Epithelial cell of esophagus (primary cell): ENCODE data around the gene KSR2.
"Not testable (repeated sequence)": the region's sequence is repeated elsewhere in the genome, so short reads cannot be mapped to it uniquely, and the experiment has no call there.

Source experiments
- DNase-seq: peaks from one replicate; pipeline ENCODE4 v3.0.0; 2010; ENCODE audit warnings: low read depth
- H3K4me3 ChIP-seq: 2 replicates; pipeline ENCODE4 v1.5.1; 2011; ENCODE audit warnings: mild to moderate bottlenecking, low read length, control low read depth
- CTCF ChIP-seq: IDR thresholded peaks from 2 replicates; pipeline ENCODE4 v1.5.1; 2011; ENCODE audit warnings: low read depth, mild to moderate bottlenecking, low read length, control low read depth, inconsistent platforms; ENCODE audit not compliant: insufficient read depth; ENCODE audit errors: missing control alignments

Gene KSR2

GRCh38 chr12:117861691-117862090 is 107.1 kb downstream of the KSR2 start:
- no peak overlapping the region for H3K4me3 ChIP-seq
- TF ChIP-seq CTCF = no peak
- no peak for DNase-seq

GRCh38 chr12:117860787-117861290 is 108.0 kb downstream of the KSR2 start:
- not testable (repeated sequence) for H3K4me3 ChIP-seq, DNase-seq

- no peak for TF ChIP-seq CTCF
- H3K4me3 ChIP-seq = no peak overlapping the region
- no peak for DNase-seq
These were observed 108.7 kb downstream of the KSR2 start for GRCh38 chr12:117860111-117860510.

- peak; percentile 43 for TF ChIP-seq CTCF
- peak; percentile 35 for DNase-seq
These were observed 110.9 kb downstream of the KSR2 start for GRCh38 chr12:117857632-117858612.

GRCh38 chr12:117857139-117857538 is 111.7 kb downstream of the KSR2 start:
- not testable (repeated sequence) for H3K4me3 ChIP-seq
- DNase-seq = peak; percentile 59

More at GRCh38 chr12:117857632-117858612, 110.9 kb downstream of the KSR2 start:
- no peak overlapping the region for H3K4me3 ChIP-seq

- DNase-seq = no peak
- H3K4me3 ChIP-seq = no peak overlapping the region
- no peak for TF ChIP-seq CTCF
These were observed 113.6 kb downstream of the KSR2 start for GRCh38 chr12:117855165-117855564.

GRCh38 chr12:117854339-117855012 is 114.3 kb downstream of the KSR2 start:
- H3K4me3 ChIP-seq = no peak overlapping the region
- DNase-seq = peak; percentile 54
- TF ChIP-seq CTCF = peak; percentile 66

GRCh38 chr12:117853600-117853999 is 115.2 kb downstream of the KSR2 start:
- peak; percentile 70 for DNase-seq

More at GRCh38 chr12:117853600-117853999, 115.2 kb downstream of the KSR2 start:
- H3K4me3 ChIP-seq = no peak overlapping the region
- no peak for TF ChIP-seq CTCF
